CD4-positive, CD25-positive, alpha-beta regulatory T cell (primary cell): ENCODE results near the gene EXOC3. TPM values are rescaled to one million over a fixed set of nuclear protein-coding genes. Genes with fewer than 3 reads are reported as not detected.
A peak's percentile ranks its signal among the peaks of the same experiment; 100 is the strongest.
"Not testable (repeated sequence)": the region's sequence is repeated elsewhere in the genome, so short reads cannot be mapped to it uniquely, and the experiment has no call there.

ENCODE experiments used
- ATAC-seq, 2 donors: fragments of 150-1000 bp; cut with Tn5 transposase; one replicate each; pipeline ENCODE4 v1.10.0; 2021; ENCODE audit warnings: low read depth in 2 of 2, moderate number of reproducible peaks in 2 of 2, moderate library complexity in 1 of 2
- DNase-seq, 3 donors: peaks; one replicate each; pipeline versions ENCODE4 v3.0.0 to v3.0.0-alpha.2; 2012 to 2022; ENCODE audit warnings: mixed read lengths in 1 of 3
- H3K27ac ChIP-seq: one replicate; pipeline ENCODE4 v1.7.0; 2013; ENCODE audit warnings: mild to moderate bottlenecking, low read length; ENCODE audit not compliant: insufficient read depth, poor library complexity, severe bottlenecking
- H3K27me3 ChIP-seq: one replicate; pipeline ENCODE4 v1.7.0; 2013; ENCODE audit warnings: low read length; ENCODE audit not compliant: control insufficient read depth, insufficient read depth
- H3K36me3 ChIP-seq: one replicate; pipeline ENCODE4 v1.7.0; 2013; ENCODE audit warnings: mild to moderate bottlenecking, low read length, moderate library complexity; ENCODE audit not compliant: control insufficient read depth, insufficient read depth
- H3K4me1 ChIP-seq: 2 replicates; pipeline ENCODE4 v1.7.0; 2013; ENCODE audit warnings: mild to moderate bottlenecking, low read length; ENCODE audit not compliant: insufficient read depth, control insufficient read depth, poor library complexity, severe bottlenecking
- H3K4me3 ChIP-seq: one replicate; pipeline ENCODE4 v1.7.0; 2013; ENCODE audit warnings: low read depth, mild to moderate bottlenecking, low read length, moderate library complexity
- H3K9me3 ChIP-seq, 2 experiments: 1 replicate in 1 of 2; 2 replicates in 1 of 2; pipeline ENCODE4 v1.7.0; 2013; ENCODE audit warnings: low read length in 2 of 2, mild to moderate bottlenecking in 1 of 2, moderate library complexity in 1 of 2; ENCODE audit not compliant: control insufficient read depth in 2 of 2
- H3K27ac Mint-ChIP-seq, 3 donors: one replicate each; pipeline ENCODE4 v1.8.0; 2020 to 2022; ENCODE audit warnings: mild to moderate bottlenecking in 3 of 3, mixed read lengths in 3 of 3, moderate library complexity in 2 of 3
- H3K27me3 Mint-ChIP-seq: one replicate; pipeline ENCODE4 v1.8.0; 2022; ENCODE audit warnings: mild to moderate bottlenecking, mixed read lengths
- H3K36me3 Mint-ChIP-seq: one replicate; pipeline ENCODE4 v1.8.0; 2020; ENCODE audit warnings: mixed read lengths
- H3K4me1 Mint-ChIP-seq, 4 donors: one replicate each; pipeline ENCODE4 v1.8.0; 2020 to 2022; ENCODE audit warnings: mixed read lengths in 4 of 4, mild to moderate bottlenecking in 1 of 4
- H3K4me3 Mint-ChIP-seq, 4 donors: one replicate each; pipeline ENCODE4 v1.8.0; 2020 to 2022; ENCODE audit warnings: mild to moderate bottlenecking in 4 of 4, mixed read lengths in 4 of 4, moderate library complexity in 3 of 4
- H3K9me3 Mint-ChIP-seq, 7 donors: one replicate each; pipeline ENCODE4 v1.8.0; 2020 to 2022; ENCODE audit warnings: mixed read lengths in 7 of 7, mild to moderate bottlenecking in 3 of 7, moderate library complexity in 2 of 7
- polyA plus RNA-seq, 4 donors: library from polyadenylated mRNA; unstranded; fragments of 300-500 nt; fragmentation: Illumina TruSeq; gene quantifications; one replicate each; pipeline ENCODE4 v1.2.3, GENCODE V29; 2021
- total RNA-seq: library from RNA; stranded (reverse); gene quantifications from one replicate; pipeline ENCODE4 v1.2.3, GENCODE V29; 2022

Gene EXOC3
- total and polyA plus RNA-seq, 5 donors from 2014 or later: 23.3 to 95.4 (median 37.0) TPM

DNA sequence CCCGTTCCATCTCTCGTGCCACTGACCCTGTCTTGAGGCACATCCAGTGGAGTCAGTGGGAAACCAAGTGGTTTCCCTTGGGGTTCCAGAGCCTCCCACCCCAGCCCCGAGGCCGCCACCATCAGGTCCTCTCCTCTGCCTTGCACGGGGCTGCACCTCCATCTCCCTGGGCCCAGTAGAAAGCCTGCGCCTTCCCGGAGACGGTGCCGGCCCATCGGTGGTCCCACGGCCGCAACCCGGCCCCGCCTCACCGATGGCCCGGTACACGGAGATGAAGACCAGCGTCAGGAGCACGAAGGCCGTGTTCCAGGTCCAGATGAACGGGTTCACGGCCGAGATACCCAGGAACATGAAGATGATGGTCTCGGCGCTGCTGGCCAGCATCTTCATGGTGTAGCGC is 40.0 kb downstream of the EXOC3 start:
- Histone ChIP-seq H3K27ac (no peak overlapping the region), H3K4me1 (peaks cover 17% of the 10 kb centered on the region), H3K36me3 (no peaks in the 10 kb centered on the region), H3K9me3 (no peaks in the 10 kb centered on the region), H3K4me3 (no peak overlapping the region), H3K27me3 (no peaks in the 10 kb centered on the region)
- Mint-ChIP-seq H3K27me3 (peaks cover 13% of the 10 kb centered on the region), H3K36me3 (no peaks in the 10 kb centered on the region), H3K4me3 (no peak overlapping the region), H3K9me3 (no peaks in the 10 kb centered on the region), H3K4me1 (peaks cover 0 to 10% (median 2%) of the 10 kb centered on the region in 4 donors), H3K27ac (no peak overlapping the region)
- DNase-seq: no peak
- ATAC-seq: no peak

DNA sequence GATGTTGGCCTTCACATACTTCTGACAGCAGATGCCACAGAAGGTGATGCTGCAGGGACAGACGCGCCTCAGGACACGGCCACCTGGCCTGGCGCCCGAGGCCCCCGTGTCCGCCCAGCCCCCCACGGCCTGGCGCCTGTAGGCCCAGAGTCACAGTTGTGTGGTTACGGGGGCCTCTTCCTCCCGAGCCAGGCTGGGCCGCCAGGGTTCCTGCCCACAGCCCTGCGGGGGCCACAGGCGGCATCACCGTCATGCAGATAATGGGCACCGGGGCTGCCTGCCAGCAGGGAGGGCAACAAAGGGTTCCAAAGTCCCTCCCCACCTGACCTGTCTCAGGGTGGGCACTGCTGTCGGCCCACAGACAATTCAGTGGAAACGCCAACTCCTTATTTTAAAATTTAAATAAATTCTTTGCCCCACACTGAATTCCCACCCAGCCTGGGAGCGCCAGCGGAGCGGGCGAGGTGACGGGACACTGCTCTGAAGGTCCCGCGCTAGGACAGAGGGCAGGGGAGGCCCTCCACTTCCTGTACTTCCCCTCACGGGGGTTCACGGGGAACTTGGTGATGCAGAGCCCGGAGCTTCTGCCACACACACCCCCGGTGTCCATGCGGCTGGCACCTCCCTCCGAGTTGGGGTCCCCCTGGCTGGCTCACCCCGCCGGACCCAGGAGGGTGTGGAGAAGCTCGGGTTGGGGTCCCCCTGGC is 40.6 kb downstream of the EXOC3 start:
- Histone ChIP-seq H3K4me3 (no peak overlapping the region), H3K27ac (no peak overlapping the region), H3K36me3 (no peaks in the 10 kb centered on the region), H3K9me3 (no peaks in the 10 kb centered on the region), H3K27me3 (no peaks in the 10 kb centered on the region), H3K4me1 (peaks cover 17% of the 10 kb centered on the region)
- no peaks in the 10 kb centered on the region for H3K36me3 Mint-ChIP-seq
- H3K4me3 Mint-ChIP-seq: no peak overlapping the region
- peaks cover 13% of the 10 kb centered on the region for H3K27me3 Mint-ChIP-seq
- H3K4me1 Mint-ChIP-seq: peaks cover 0 to 10% (median 2%) of the 10 kb centered on the region in 4 donors
- no peak overlapping the region for H3K27ac Mint-ChIP-seq
- no peak for ATAC-seq
- H3K9me3 Mint-ChIP-seq: no peaks in the 10 kb centered on the region
- no peak for DNase-seq

DNA sequence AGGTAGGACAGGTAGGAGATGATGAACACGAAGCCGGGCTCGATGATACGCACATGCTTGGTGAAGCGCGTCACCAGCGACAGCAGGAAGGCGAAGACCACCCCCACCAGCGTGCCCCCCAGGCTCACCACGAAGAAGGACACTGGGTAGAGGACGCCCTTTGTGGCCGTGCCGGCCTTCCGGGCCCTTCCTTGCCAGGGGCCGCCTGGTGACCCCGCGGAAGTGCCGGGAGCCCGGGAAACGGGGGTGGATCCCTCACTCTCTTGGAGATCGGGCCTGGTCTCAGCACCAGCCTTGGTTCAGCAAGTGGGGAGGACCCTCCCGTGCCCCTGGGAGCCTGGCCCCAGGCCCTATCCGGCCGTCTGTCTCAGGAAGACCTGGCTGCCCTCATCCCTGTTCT is 41.6 kb downstream of the EXOC3 start:
- H3K27me3 ChIP-seq: no peaks in the 10 kb centered on the region
- H3K9me3 ChIP-seq: no peaks in the 10 kb centered on the region
- Mint-ChIP-seq H3K27me3 (peaks cover 13% of the 10 kb centered on the region), H3K36me3 (no peaks in the 10 kb centered on the region), H3K4me3 (no peak overlapping the region), H3K4me1 (peaks cover 0 to 10% (median 2%) of the 10 kb centered on the region in 4 donors), H3K9me3 (no peaks in the 10 kb centered on the region), H3K27ac (no peak overlapping the region)
- DNase-seq (no peak), ATAC-seq (no peak)
- no peaks in the 10 kb centered on the region for H3K36me3 ChIP-seq
- H3K4me1 ChIP-seq: peaks cover 17% of the 10 kb centered on the region
- no peak overlapping the region for H3K27ac ChIP-seq
- no peak overlapping the region for H3K4me3 ChIP-seq

DNA sequence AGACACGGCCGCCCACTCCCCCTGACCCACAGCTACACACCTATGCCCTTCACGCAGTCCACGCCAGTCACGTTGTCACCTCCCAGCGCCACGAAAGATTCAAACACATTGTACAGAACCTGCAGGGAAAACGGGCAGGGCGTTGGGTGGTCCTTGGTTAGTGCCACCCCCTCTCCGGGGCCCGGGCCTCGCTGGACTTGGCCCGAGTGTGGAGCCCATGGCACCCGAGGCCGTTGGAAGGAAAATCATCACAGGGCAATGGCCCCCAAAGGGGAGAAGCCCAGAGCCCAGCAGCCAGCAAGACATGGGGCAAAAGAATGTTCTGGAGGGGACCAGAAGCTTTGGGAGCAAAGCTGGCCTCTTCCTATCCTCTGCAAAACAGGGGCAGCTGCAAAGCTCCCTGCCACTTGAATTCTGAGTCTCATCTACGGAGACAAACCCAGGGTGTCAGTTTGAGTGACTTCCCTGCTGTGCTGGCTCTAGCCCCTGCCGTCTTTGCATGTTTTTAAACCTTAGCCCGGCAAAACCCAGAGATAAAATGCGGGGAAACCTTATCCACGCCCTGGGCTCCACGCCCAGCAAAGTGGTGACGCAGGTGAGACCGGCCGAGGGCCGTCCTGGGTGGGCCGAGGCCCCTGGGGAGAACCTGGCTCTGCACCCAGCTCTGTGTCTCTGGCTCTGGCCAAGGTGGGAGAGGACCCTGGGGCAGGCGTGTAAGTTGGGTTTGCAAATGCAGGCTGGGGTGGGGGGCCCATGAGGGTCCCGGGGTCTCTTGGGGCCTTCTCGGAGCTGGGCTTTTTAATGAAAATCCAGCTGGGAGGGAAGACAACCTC is 42.4 kb downstream of the EXOC3 start:
- H3K4me3 ChIP-seq: no peak overlapping the region
- Mint-ChIP-seq H3K9me3 (no peaks in the 10 kb centered on the region), H3K4me3 (peak overlapping the region in 1 of 4 donors; percentile 1), H3K27me3 (peaks cover 13% of the 10 kb centered on the region), H3K36me3 (no peaks in the 10 kb centered on the region), H3K27ac (peak overlapping the region in 1 of 3 donors; percentile 56), H3K4me1 (peaks cover 0 to 10% (median 2%) of the 10 kb centered on the region in 4 donors)
- no peak overlapping the region for H3K27ac ChIP-seq
- H3K4me1 ChIP-seq: peaks cover 17% of the 10 kb centered on the region
- no peaks in the 10 kb centered on the region for H3K9me3 ChIP-seq
- H3K36me3 ChIP-seq: no peaks in the 10 kb centered on the region
- ATAC-seq (no peak), DNase-seq (no peak)
- no peaks in the 10 kb centered on the region for H3K27me3 ChIP-seq

DNA sequence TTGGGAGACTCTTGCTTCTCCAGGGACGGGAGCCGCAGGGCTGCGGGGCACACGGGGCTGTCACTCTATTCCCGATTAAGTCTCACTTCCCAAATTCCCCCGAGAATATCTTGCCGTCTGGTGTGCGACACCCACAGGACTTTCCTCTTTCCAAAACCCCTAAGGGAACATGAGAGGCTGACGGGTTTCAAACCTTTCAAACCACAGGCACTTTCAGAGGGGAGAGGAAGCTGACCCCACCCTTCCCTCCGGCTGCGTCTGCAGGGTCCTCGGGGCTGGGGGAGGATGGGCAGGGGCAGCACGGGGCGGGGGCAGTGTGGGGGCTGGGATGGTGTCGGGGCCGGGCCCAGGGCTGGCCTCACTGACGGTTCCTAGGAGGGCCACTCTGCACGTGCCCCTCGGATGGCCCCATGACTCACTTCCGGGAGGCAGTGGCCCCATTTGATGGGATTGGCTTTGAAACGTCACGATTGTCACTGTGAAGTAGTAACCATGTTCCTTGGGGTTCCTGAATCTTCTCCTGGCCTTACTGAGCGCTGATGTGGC is 43.0 kb downstream of the EXOC3 start:
- no peaks in the 10 kb centered on the region for H3K36me3 ChIP-seq
- H3K27me3 Mint-ChIP-seq: peaks cover 10% of the 10 kb centered on the region
- ATAC-seq (peak in 1 of 2 donors; percentile 29), DNase-seq (peak in 1 of 3 donors; percentile 42)
- no peaks in the 10 kb centered on the region for H3K36me3 Mint-ChIP-seq
- H3K4me3 ChIP-seq: no peak overlapping the region
- peaks cover 17% of the 10 kb centered on the region for H3K4me1 ChIP-seq
- no peaks in the 10 kb centered on the region for H3K9me3 Mint-ChIP-seq
- H3K9me3 ChIP-seq: no peaks in the 10 kb centered on the region
- peaks cover 0 to 10% (median 2%) of the 10 kb centered on the region in 4 donors for H3K4me1 Mint-ChIP-seq
- H3K27me3 ChIP-seq: no peaks in the 10 kb centered on the region
- no peak overlapping the region for H3K4me3 Mint-ChIP-seq
- H3K27ac Mint-ChIP-seq: peak overlapping the region in 2 of 3 donors; percentile 59 to 76
- no peak overlapping the region for H3K27ac ChIP-seq

DNA sequence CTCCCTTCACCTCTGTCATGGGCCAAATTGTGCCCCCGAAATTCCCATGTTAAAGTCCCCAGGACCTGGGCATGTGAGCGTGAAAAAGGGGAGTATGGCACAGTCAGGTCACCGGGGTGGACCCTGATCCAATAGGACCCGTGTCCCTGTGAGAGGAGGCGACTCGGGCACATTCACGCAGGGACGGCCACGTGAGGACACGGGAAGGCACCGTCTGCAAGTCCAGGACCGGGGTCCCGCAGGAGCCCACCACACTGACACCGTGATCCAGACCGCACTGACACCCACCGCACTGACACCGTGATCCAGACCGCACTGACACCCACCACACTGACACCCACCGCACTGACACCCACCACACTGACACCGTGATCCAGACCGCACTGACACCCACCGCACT is 43.6 kb downstream of the EXOC3 start:
- Mint-ChIP-seq H3K27ac (peak overlapping the region in 2 of 3 donors; percentile 59 to 76), H3K4me1 (peaks cover 0 to 10% (median 2%) of the 10 kb centered on the region in 4 donors)
- H3K9me3 ChIP-seq, DNase-seq, H3K36me3 Mint-ChIP-seq, H3K9me3 Mint-ChIP-seq, H3K4me3 ChIP-seq, H3K27ac ChIP-seq, H3K36me3 ChIP-seq, H3K27me3 ChIP-seq, ATAC-seq, H3K27me3 Mint-ChIP-seq, H3K4me3 Mint-ChIP-seq: not testable (repeated sequence)
- H3K4me1 ChIP-seq: peaks cover 17% of the 10 kb centered on the region

DNA sequence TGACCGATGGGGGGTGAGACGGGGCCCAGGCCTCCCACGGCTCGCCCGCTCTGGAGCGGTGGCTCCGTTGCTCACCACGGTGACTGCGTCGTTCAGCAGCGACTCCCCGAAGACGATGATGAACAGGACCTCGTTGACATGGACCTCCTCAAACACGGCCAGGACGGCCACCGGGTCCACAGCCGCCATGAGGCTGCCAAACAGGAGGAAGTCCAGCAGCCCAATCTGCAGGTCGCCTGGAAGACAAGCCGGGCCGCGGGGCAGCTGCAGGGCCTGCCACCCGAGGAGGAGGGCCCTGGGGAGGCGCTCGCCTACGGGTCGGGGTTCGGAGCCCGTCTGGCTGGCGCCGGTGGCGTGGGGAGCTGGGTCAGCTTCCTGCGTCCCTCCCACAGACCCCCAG is 45.3 kb downstream of the EXOC3 start:
- Histone ChIP-seq H3K4me1 (peaks cover 16% of the 10 kb centered on the region), H3K27me3 (no peaks in the 10 kb centered on the region), H3K9me3 (no peaks in the 10 kb centered on the region), H3K4me3 (no peak overlapping the region), H3K36me3 (no peaks in the 10 kb centered on the region), H3K27ac (no peak overlapping the region)
- DNase-seq (no peak), ATAC-seq (no peak)
- peaks cover 0 to 10% (median 2%) of the 10 kb centered on the region in 4 donors for H3K4me1 Mint-ChIP-seq
- H3K27ac Mint-ChIP-seq: no peak overlapping the region
- H3K27me3 Mint-ChIP-seq: peaks cover 7% of the 10 kb centered on the region
- H3K9me3 Mint-ChIP-seq: no peaks in the 10 kb centered on the region
- H3K36me3 Mint-ChIP-seq: no peaks in the 10 kb centered on the region
- no peak overlapping the region for H3K4me3 Mint-ChIP-seq
